ENCODE measurements around the gene ATP6V1G1.
"Not testable (repeated sequence)": the region's sequence is repeated elsewhere in the genome, so short reads cannot be mapped to it uniquely, and the experiment has no call there.

Gene ATP6V1G1

GRCh38 chr9:114561771-114562170 lies 25.8 kb upstream of the ATP6V1G1 start:
- H3K27ac Mint-ChIP-seq: no peak overlapping the region
- H3K36me3 Mint-ChIP-seq (ENCODE audit: low read depth): no peaks in the 10 kb centered on the region
- H3K4me1 Mint-ChIP-seq: peaks cover 6% of the 10 kb centered on the region
- no peaks in the 10 kb centered on the region for H3K9me3 Mint-ChIP-seq
- H3K4me3 Mint-ChIP-seq: no peak overlapping the region
- peaks cover 4% of the 10 kb centered on the region for H3K27me3 Mint-ChIP-seq
- DNase-seq (no peak), ATAC-seq (no peak)

DNA sequence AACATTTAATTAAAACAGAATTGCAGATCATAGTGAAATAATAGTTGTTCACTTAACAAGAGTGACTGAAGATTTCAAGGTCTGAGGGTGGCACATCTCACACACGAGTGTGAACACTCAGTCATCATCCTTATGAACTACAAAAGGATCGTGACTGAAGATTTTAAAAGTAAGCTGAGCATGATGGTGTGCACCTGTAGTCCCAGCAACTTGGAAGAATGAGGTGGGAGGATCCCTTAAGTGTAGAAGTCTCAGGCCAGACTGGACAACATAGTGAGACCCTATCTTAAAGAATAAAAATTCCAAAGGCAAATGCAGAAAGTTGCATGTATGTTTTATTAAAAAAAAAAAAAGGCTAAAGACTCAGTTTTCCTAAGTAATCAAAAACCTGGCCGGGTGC lies 22.4 kb upstream of the ATP6V1G1 start:
- H3K4me1 Mint-ChIP-seq: peaks cover 6% of the 10 kb centered on the region
- no peaks in the 10 kb centered on the region for H3K9me3 Mint-ChIP-seq
- no peak overlapping the region for H3K4me3 Mint-ChIP-seq
- peaks cover 4% of the 10 kb centered on the region for H3K27me3 Mint-ChIP-seq
- no peak overlapping the region for H3K27ac Mint-ChIP-seq
- no peak for DNase-seq
- no peak for ATAC-seq
- no peaks in the 10 kb centered on the region for H3K36me3 Mint-ChIP-seq (ENCODE audit: low read depth)

- Mint-ChIP-seq H3K9me3 (no peaks in the 10 kb centered on the region), H3K4me1 (peaks cover 6% of the 10 kb centered on the region), H3K27ac (no peak overlapping the region), H3K4me3 (no peak overlapping the region), H3K27me3 (no peaks in the 10 kb centered on the region), H3K36me3 (ENCODE audit: low read depth) (no peaks in the 10 kb centered on the region)
- ATAC-seq (no peak), DNase-seq (no peak)
Observed at GRCh38 chr9:114570742-114571141, 16.8 kb upstream of the ATP6V1G1 start.

GRCh38 chr9:114571391-114571790 lies 16.2 kb upstream of the ATP6V1G1 start:
- H3K9me3 Mint-ChIP-seq: no peaks in the 10 kb centered on the region
- ATAC-seq (no peak), DNase-seq (no peak)
- no peak overlapping the region for H3K4me3 Mint-ChIP-seq
- no peaks in the 10 kb centered on the region for H3K27me3 Mint-ChIP-seq
- H3K4me1 Mint-ChIP-seq: peaks cover 2% of the 10 kb centered on the region
- no peak overlapping the region for H3K27ac Mint-ChIP-seq
- no peaks in the 10 kb centered on the region for H3K36me3 Mint-ChIP-seq (ENCODE audit: low read depth)

GRCh38 chr9:114572199-114572598 lies 15.4 kb upstream of the ATP6V1G1 start:
- no peak for DNase-seq
- Mint-ChIP-seq H3K36me3 (ENCODE audit: low read depth) (no peaks in the 10 kb centered on the region), H3K27ac (no peak overlapping the region), H3K27me3 (no peaks in the 10 kb centered on the region), H3K4me3 (no peak overlapping the region), H3K9me3 (no peaks in the 10 kb centered on the region), H3K4me1 (no peaks in the 10 kb centered on the region)
- no peak for ATAC-seq

DNA sequence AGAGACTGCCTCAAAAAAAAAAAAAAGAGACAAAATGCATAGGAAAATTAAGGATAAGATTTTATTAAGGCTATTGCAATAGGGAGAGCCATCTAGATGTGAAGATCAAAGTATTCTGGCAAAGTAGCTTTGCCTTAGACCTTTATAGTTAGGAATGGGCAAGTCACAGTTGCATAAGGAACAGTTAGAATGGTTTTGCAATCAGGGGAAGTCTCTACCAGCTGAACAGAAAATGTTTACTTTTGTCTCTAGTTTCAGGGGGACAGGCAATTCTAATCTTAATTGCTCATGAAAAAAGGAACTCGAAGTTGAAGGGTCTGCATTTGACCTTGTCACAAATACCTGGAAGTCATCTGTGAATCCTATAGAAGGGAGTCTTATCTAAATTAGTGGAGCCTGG lies 13.1 kb upstream of the ATP6V1G1 start:
- DNase-seq (no peak), ATAC-seq (no peak)
- Mint-ChIP-seq H3K36me3 (ENCODE audit: low read depth) (no peaks in the 10 kb centered on the region), H3K9me3 (no peaks in the 10 kb centered on the region), H3K27ac (no peak overlapping the region), H3K4me1 (no peaks in the 10 kb centered on the region), H3K27me3 (no peaks in the 10 kb centered on the region), H3K4me3 (no peak overlapping the region)

GRCh38 chr9:114576779-114577178 lies 10.8 kb upstream of the ATP6V1G1 start:
- H3K9me3 Mint-ChIP-seq: not testable (repeated sequence)

DNA sequence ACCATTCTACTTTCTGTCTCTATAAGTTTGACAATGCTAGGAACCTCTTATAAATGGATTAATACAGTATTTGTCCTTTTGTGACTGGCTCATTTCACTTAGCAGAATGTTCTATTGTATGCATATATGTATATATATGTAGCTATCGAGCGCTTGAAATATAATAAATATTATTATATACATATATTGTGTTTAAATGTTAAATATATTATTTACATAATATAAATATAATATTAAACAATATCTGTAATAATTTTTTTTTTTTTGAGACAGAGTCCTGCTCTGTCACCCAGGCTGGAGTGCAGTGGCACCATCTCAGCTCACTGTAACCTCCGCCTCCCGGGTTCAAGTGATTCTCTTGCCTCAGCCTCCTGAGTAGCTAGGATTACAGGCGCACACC lies 9.4 kb upstream of the ATP6V1G1 start:
- not testable (repeated sequence) for H3K36me3 Mint-ChIP-seq (ENCODE audit: low read depth); H3K9me3 Mint-ChIP-seq; DNase-seq; H3K27me3 Mint-ChIP-seq; ATAC-seq; H3K4me1 Mint-ChIP-seq; H3K4me3 Mint-ChIP-seq; H3K27ac Mint-ChIP-seq

More at GRCh38 chr9:114576779-114577178, 10.8 kb upstream of the ATP6V1G1 start:
- not testable (repeated sequence) for H3K27ac Mint-ChIP-seq; ATAC-seq; H3K36me3 Mint-ChIP-seq (ENCODE audit: low read depth); H3K4me1 Mint-ChIP-seq; H3K4me3 Mint-ChIP-seq; DNase-seq; H3K27me3 Mint-ChIP-seq

GRCh38 chr9:114580609-114581193 lies 6.9 kb upstream of the ATP6V1G1 start:
- DNase-seq (no peak), ATAC-seq (no peak)
- Mint-ChIP-seq H3K4me3 (no peak overlapping the region), H3K9me3 (no peaks in the 10 kb centered on the region), H3K27me3 (no peaks in the 10 kb centered on the region), H3K27ac (no peak overlapping the region), H3K36me3 (ENCODE audit: low read depth) (no peaks in the 10 kb centered on the region), H3K4me1 (no peaks in the 10 kb centered on the region)

DNA sequence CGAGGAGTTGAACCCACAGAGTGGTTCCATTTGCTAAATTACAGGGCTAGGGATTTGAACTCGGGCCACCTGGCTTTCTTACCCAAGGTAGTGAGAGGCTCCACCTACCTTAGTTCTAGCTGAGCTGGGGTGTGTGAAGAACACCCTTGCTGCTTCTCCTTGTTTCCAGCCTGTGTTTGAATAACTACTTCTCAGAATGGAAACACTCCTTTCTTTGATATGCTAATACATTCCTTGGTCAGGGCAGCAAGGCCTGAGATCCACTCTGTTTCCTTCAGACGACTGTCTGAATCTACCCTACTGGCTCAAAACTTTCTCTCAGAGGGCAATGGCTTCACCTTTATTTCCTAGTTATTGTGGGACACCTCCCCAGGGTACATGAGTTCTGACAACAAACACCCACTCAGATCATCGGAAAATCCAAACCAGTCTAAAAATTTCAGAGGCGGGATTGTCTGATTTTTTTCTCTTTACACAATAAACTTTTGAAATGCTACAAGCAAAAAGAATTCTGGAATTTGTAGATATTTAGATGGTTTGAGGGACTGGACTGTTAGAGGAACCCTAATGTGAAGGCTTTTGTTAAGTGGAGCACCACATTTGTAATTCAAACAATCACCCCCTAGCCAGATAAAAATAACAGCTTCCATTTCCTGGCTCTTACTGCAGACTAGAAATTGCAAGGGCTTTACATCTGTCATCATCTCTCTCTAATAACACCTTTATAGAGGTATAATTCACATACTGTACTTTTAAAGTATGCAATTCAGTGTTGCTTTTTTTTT lies 4.0 kb upstream of the ATP6V1G1 start:
- Mint-ChIP-seq H3K27me3 (peaks cover 2% of the 10 kb centered on the region), H3K4me3 (no peak overlapping the region), H3K9me3 (no peaks in the 10 kb centered on the region), H3K4me1 (peaks cover 15% of the 10 kb centered on the region), H3K27ac (no peak overlapping the region), H3K36me3 (ENCODE audit: low read depth) (peaks cover 11% of the 10 kb centered on the region)
- ATAC-seq (no peak), DNase-seq (no peak)

- Mint-ChIP-seq H3K36me3 (ENCODE audit: low read depth) (peaks cover 27% of the 10 kb centered on the region), H3K9me3 (no peaks in the 10 kb centered on the region), H3K4me1 (peaks cover 55% of the 10 kb centered on the region), H3K27me3 (peaks cover 2% of the 10 kb centered on the region), H3K27ac (peak overlapping the region; percentile 98), H3K4me3 (peak overlapping the region; percentile 99)
- ATAC-seq (no peak), DNase-seq (no peak)
Observed at GRCh38 chr9:114588210-114588609, 641 bp downstream of the ATP6V1G1 start.

- ATAC-seq (no peak), DNase-seq (no peak)
- Mint-ChIP-seq H3K4me1 (peaks cover 59% of the 10 kb centered on the region), H3K4me3 (peak overlapping the region; percentile 99), H3K27ac (peak overlapping the region; percentile 98), H3K27me3 (peaks cover 2% of the 10 kb centered on the region), H3K9me3 (no peaks in the 10 kb centered on the region), H3K36me3 (ENCODE audit: low read depth) (peaks cover 33% of the 10 kb centered on the region)
Observed at GRCh38 chr9:114588651-114589526, 1.3 kb downstream of the ATP6V1G1 start.

DNA sequence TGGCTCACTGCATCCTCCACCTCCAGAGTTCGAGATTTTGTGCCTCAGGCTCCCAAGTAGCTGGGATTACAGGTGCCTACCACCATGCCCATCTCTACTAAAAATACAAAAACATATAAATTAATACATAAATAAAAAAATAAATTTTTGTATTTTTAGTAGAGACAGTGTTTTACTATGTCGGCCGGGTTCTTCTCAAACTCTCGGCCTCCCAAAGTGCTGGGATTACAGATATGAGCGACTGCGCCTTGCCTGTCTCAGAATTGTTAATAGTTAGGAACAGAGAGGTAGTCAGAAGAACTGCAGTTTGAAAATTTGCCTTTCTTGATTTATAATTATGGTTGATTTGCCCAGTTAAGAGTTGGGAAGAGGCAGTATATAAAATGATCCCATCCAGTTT lies 2.8 kb downstream of the ATP6V1G1 start:
- Mint-ChIP-seq H3K27ac (no peak overlapping the region), H3K9me3 (no peaks in the 10 kb centered on the region), H3K27me3 (peaks cover 2% of the 10 kb centered on the region), H3K4me3 (peak overlapping the region; percentile 68), H3K4me1 (peaks cover 62% of the 10 kb centered on the region), H3K36me3 (ENCODE audit: low read depth) (peaks cover 42% of the 10 kb centered on the region)
- ATAC-seq (no peak), DNase-seq (no peak)

- ATAC-seq: no peak
- peak overlapping the region; percentile 88 for H3K27ac Mint-ChIP-seq
- peaks cover 49% of the 10 kb centered on the region for H3K36me3 Mint-ChIP-seq (ENCODE audit: low read depth)
- no peaks in the 10 kb centered on the region for H3K9me3 Mint-ChIP-seq
- H3K27me3 Mint-ChIP-seq: peaks cover 2% of the 10 kb centered on the region
- H3K4me1 Mint-ChIP-seq: peaks cover 68% of the 10 kb centered on the region
- no peak for DNase-seq
- peak overlapping the region; percentile 68 for H3K4me3 Mint-ChIP-seq
Observed at GRCh38 chr9:114591291-114591787, 3.8 kb downstream of the ATP6V1G1 start.

All from activated naive CD8-positive, alpha-beta T cell treated with anti-CD3 and anti-CD28 coated beads, Interleukin-2, amount 50 U/mL, for 24 hours (primary cell).